T-cell (primary cell): ENCODE data around the gene ACKR3. TPM values are rescaled to one million over a fixed set of nuclear protein-coding genes. Genes with fewer than 3 reads are reported as not detected.

Experiments
- ATAC-seq, 4 experiments: fragments of 200-7000 bp in 3 of 4; fragments of 150-1000 bp in 1 of 4; cut with Tn5 transposase; replicated peaks in 1 of 4; 1 replicate in 3 of 4; 2 replicates in 1 of 4; pipeline ENCODE4 v1.10.0; 2021; ENCODE audit warnings: moderate library complexity in 3 of 4, mild to moderate bottlenecking in 2 of 4, moderate number of reproducible peaks in 1 of 4
- CTCF ChIA-PET, 2 donors: fragments of 300-600 bp; sonication (Branson Sonifier 250); formaldehyde crosslinking; loops; one replicate each; lab custom pipeline; 2022; ENCODE audit warnings: antibody characterized with exemption in 2 of 2; lab: Charles Lee
- POLR2A ChIA-PET, 2 donors: fragments of 300-600 bp; sonication (Branson Sonifier 250); formaldehyde crosslinking; loops; one replicate each; lab custom pipeline; 2022; ENCODE audit warnings: antibody characterized with exemption in 2 of 2; lab: Charles Lee
- DNase-seq, 35 experiments: peaks; one replicate each; pipeline versions ENCODE4 v3.0.0 to v3.0.0-alpha.2; 2013 to 2023
- H3K27ac ChIP-seq: one replicate; pipeline ENCODE4 v1.5.1; 2013; ENCODE audit warnings: low read length
- H3K27me3 ChIP-seq, 2 experiments: replicated peaks in 1 of 2; 1 replicate in 1 of 2; 2 replicates in 1 of 2; pipeline versions ENCODE4 v1.6.1 to v1.7.0; 2013; ENCODE audit warnings: low read length in 1 of 2, mixed read lengths in 1 of 2; ENCODE audit not compliant: control insufficient read depth in 2 of 2, insufficient read depth in 2 of 2; ENCODE audit errors: extremely low read depth in 1 of 2
- H3K36me3 ChIP-seq, 2 donors: 1 replicate in 1 of 2; 2 replicates in 1 of 2; pipeline versions ENCODE4 v1.6.1 to v1.7.0; 2013; ENCODE audit warnings: low read length in 1 of 2; ENCODE audit not compliant: control insufficient read depth in 2 of 2, insufficient read depth in 1 of 2; ENCODE audit errors: extremely low read depth in 1 of 2
- H3K4me1 ChIP-seq, 2 experiments: 1 replicate in 1 of 2; 2 replicates in 1 of 2; pipeline versions ENCODE4 v1.6.1 to v1.7.0; 2013; ENCODE audit warnings: low read length in 2 of 2, mixed read lengths in 1 of 2; ENCODE audit not compliant: insufficient read depth in 2 of 2, control insufficient read depth in 1 of 2; ENCODE audit errors: extremely low read depth in 1 of 2
- H3K4me3 ChIP-seq, 2 donors: 1 replicate in 1 of 2; 2 replicates in 1 of 2; pipeline versions ENCODE4 v1.5.1 to v1.7.0; 2013; ENCODE audit warnings: mild to moderate bottlenecking in 2 of 2, low read length in 1 of 2, moderate library complexity in 1 of 2; ENCODE audit not compliant: control insufficient read depth in 1 of 2; ENCODE audit errors: extremely low read depth in 1 of 2
- H3K9me3 ChIP-seq: 2 replicates; pipeline ENCODE4 v1.7.0; 2013
- H3K27ac Mint-ChIP-seq, 2 donors: one replicate each; pipeline ENCODE4 v1.8.0; 2020 to 2021; ENCODE audit warnings: mild to moderate bottlenecking in 2 of 2, mixed read lengths in 2 of 2
- H3K27me3 Mint-ChIP-seq, 2 donors: one replicate each; pipeline ENCODE4 v1.8.0; 2021 to 2022; ENCODE audit warnings: mixed read lengths in 2 of 2
- H3K36me3 Mint-ChIP-seq: one replicate; pipeline ENCODE4 v1.8.0; 2021; ENCODE audit warnings: mixed read lengths
- H3K4me1 Mint-ChIP-seq, 3 donors: one replicate each; pipeline ENCODE4 v1.8.0; 2020 to 2022; ENCODE audit warnings: mixed read lengths in 3 of 3, mild to moderate bottlenecking in 1 of 3
- H3K4me3 Mint-ChIP-seq, 3 donors: one replicate each; pipeline ENCODE4 v1.8.0; 2020 to 2022; ENCODE audit warnings: mild to moderate bottlenecking in 3 of 3, mixed read lengths in 3 of 3, moderate library complexity in 3 of 3
- H3K9me3 Mint-ChIP-seq, 3 donors: one replicate each; pipeline ENCODE4 v1.8.0; 2020 to 2022; ENCODE audit warnings: mixed read lengths in 3 of 3
- WGBS: methylation state at CpG from one replicate; pipeline ENCODE4 v1.1.5; 2013; ENCODE audit warnings: missing lambda C conversion rate; ENCODE audit not compliant: insufficient coverage; 5-methylcytosine and 5-hydroxymethylcytosine counted together
- total RNA-seq, 35 experiments: library from RNA in 6 of 35; stranded (reverse) in 6 of 35; fragments of 120-200 nt in 1 of 35; gene quantifications; one replicate each; pipeline versions ENCODE4 v1.2.1 to v1.2.4 and lab custom pipeline; 2013 to 2026

The ACKR3 gene
- total RNA-seq, 5 donors from 2014 or later (not counting 1 experiment from before 2014, with no cell fraction given): 3.3 to 6.9 (median 4.5) TPM

- Histone ChIP-seq H3K36me3 (no peaks in the 10 kb centered on the region), H3K4me3 (no peak overlapping the region), H3K27me3 (peaks cover 0 to 43% of the 10 kb centered on the region in 2 experiments), H3K9me3 (no peaks in the 10 kb centered on the region), H3K27ac (no peak overlapping the region), H3K4me1 (peaks cover 0 to 23% of the 10 kb centered on the region in 2 experiments)
- POLR2A ChIA-PET: no interaction called here
- no peaks in the 10 kb centered on the region for H3K36me3 Mint-ChIP-seq
- ATAC-seq: no peak
- CTCF ChIA-PET: no interaction called here
- DNase-seq: no peak
- WGBS: 51% methylated on average over 4 of the region's 13 CpGs
- no peaks in the 10 kb centered on the region for H3K9me3 Mint-ChIP-seq
- no peak overlapping the region for H3K27ac Mint-ChIP-seq
- H3K4me3 Mint-ChIP-seq: no peak overlapping the region
- H3K27me3 Mint-ChIP-seq: peaks cover 31 to 37% of the 10 kb centered on the region in 2 donors
- peaks cover 0 to 8% (median 7%) of the 10 kb centered on the region in 3 donors for H3K4me1 Mint-ChIP-seq
These were observed 35.7 kb downstream of the ACKR3 start for GRCh38 chr2:236605345-236605734.

- H3K4me1 ChIP-seq: peaks cover 0 to 23% of the 10 kb centered on the region in 2 experiments
- H3K4me3 ChIP-seq: no peak overlapping the region
- peaks cover 0 to 8% (median 7%) of the 10 kb centered on the region in 3 donors for H3K4me1 Mint-ChIP-seq
- peaks cover 27 to 37% of the 10 kb centered on the region in 2 donors for H3K27me3 Mint-ChIP-seq
- H3K27ac Mint-ChIP-seq: no peak overlapping the region
- H3K27me3 ChIP-seq: peaks cover 0 to 43% of the 10 kb centered on the region in 2 experiments
- no peak for DNase-seq
- no peaks in the 10 kb centered on the region for H3K36me3 ChIP-seq
- no peaks in the 10 kb centered on the region for H3K9me3 Mint-ChIP-seq
- no peak overlapping the region for H3K27ac ChIP-seq
- H3K36me3 Mint-ChIP-seq: no peaks in the 10 kb centered on the region
- no peaks in the 10 kb centered on the region for H3K9me3 ChIP-seq
- POLR2A ChIA-PET: no interaction called here
- ATAC-seq: no peak
- 73% methylated on average over 10 of the region's 10 CpGs for WGBS
- CTCF ChIA-PET: no interaction called here
- H3K4me3 Mint-ChIP-seq: no peak overlapping the region
These were observed 36.4 kb downstream of the ACKR3 start for GRCh38 chr2:236606023-236606422.

GRCh38 chr2:236607471-236608187, 38.0 kb downstream of the ACKR3 start:
- Histone ChIP-seq H3K27me3 (peaks cover 0 to 43% of the 10 kb centered on the region in 2 experiments), H3K27ac (no peak overlapping the region), H3K36me3 (no peaks in the 10 kb centered on the region), H3K4me1 (peaks cover 0 to 23% of the 10 kb centered on the region in 2 experiments), H3K9me3 (no peaks in the 10 kb centered on the region), H3K4me3 (no peak overlapping the region)
- Mint-ChIP-seq H3K9me3 (no peaks in the 10 kb centered on the region), H3K4me1 (peaks cover 0 to 8% (median 7%) of the 10 kb centered on the region in 3 donors), H3K4me3 (no peak overlapping the region), H3K36me3 (no peaks in the 10 kb centered on the region), H3K27ac (no peak overlapping the region), H3K27me3 (peaks cover 25 to 37% of the 10 kb centered on the region in 2 donors)
- no peak for ATAC-seq
- DNase-seq: peak in 15 of 35 experiments; percentile 3 to 45 (median 21)
- CTCF ChIA-PET: no interaction called here
- POLR2A ChIA-PET: no interaction called here
- WGBS: 65% methylated on average over 5 of the region's 9 CpGs

- peaks cover 24 to 37% of the 10 kb centered on the region in 2 donors for H3K27me3 Mint-ChIP-seq
- WGBS: 92% methylated on average over 2 of the region's 3 CpGs
- H3K9me3 ChIP-seq: no peaks in the 10 kb centered on the region
- H3K36me3 Mint-ChIP-seq: no peaks in the 10 kb centered on the region
- H3K27me3 ChIP-seq: peaks cover 0 to 43% of the 10 kb centered on the region in 2 experiments
- no peaks in the 10 kb centered on the region for H3K36me3 ChIP-seq
- no peaks in the 10 kb centered on the region for H3K9me3 Mint-ChIP-seq
- DNase-seq (no peak), ATAC-seq (no peak)
- H3K4me1 ChIP-seq: peaks cover 0 to 23% of the 10 kb centered on the region in 2 experiments
- ChIA-PET POLR2A (no interaction called here), CTCF (no interaction called here)
- no peak overlapping the region for H3K27ac ChIP-seq
- no peak overlapping the region for H3K4me3 Mint-ChIP-seq
- peaks cover 0 to 8% (median 7%) of the 10 kb centered on the region in 3 donors for H3K4me1 Mint-ChIP-seq
- H3K27ac Mint-ChIP-seq: no peak overlapping the region
- H3K4me3 ChIP-seq: no peak overlapping the region
These were observed 38.5 kb downstream of the ACKR3 start for GRCh38 chr2:236608188-236608525.

- 94% methylated on average over 3 of the region's 3 CpGs for WGBS
- Histone ChIP-seq H3K9me3 (no peaks in the 10 kb centered on the region), H3K27ac (no peak overlapping the region), H3K27me3 (peaks cover 0 to 40% of the 10 kb centered on the region in 2 experiments), H3K4me1 (peaks cover 0 to 23% of the 10 kb centered on the region in 2 experiments), H3K36me3 (no peaks in the 10 kb centered on the region), H3K4me3 (no peak overlapping the region)
- no peak overlapping the region for H3K4me3 Mint-ChIP-seq
- no peak for DNase-seq
- peaks cover 0 to 8% (median 7%) of the 10 kb centered on the region in 3 donors for H3K4me1 Mint-ChIP-seq
- peaks cover 24 to 39% of the 10 kb centered on the region in 2 donors for H3K27me3 Mint-ChIP-seq
- CTCF ChIA-PET: no interaction called here
- H3K27ac Mint-ChIP-seq: no peak overlapping the region
- no peak for ATAC-seq
- POLR2A ChIA-PET: no interaction called here
- no peaks in the 10 kb centered on the region for H3K36me3 Mint-ChIP-seq
- no peaks in the 10 kb centered on the region for H3K9me3 Mint-ChIP-seq
These were observed 39.1 kb downstream of the ACKR3 start for GRCh38 chr2:236608710-236609109.

- Mint-ChIP-seq H3K36me3 (no peaks in the 10 kb centered on the region), H3K27me3 (peaks cover 6 to 23% of the 10 kb centered on the region in 2 donors)
- H3K27me3 ChIP-seq: peaks cover 0 to 33% of the 10 kb centered on the region in 2 experiments
These were observed 41.6 kb downstream of the ACKR3 start for GRCh38 chr2:236610991-236611821.

More at GRCh38 chr2:236610991-236611821, 41.6 kb downstream of the ACKR3 start:
- WGBS: 71% methylated on average over 6 of the region's 8 CpGs
- no peak overlapping the region for H3K4me3 Mint-ChIP-seq
- H3K9me3 ChIP-seq: no peaks in the 10 kb centered on the region
- ChIA-PET POLR2A (no interaction called here), CTCF (no interaction called here)
- DNase-seq: no peak
- H3K4me1 Mint-ChIP-seq: no peaks in the 10 kb centered on the region
- no peak overlapping the region for H3K27ac ChIP-seq
- H3K4me1 ChIP-seq: peaks cover 0 to 20% of the 10 kb centered on the region in 2 experiments
- no peaks in the 10 kb centered on the region for H3K36me3 ChIP-seq
- no peak for ATAC-seq
- no peaks in the 10 kb centered on the region for H3K9me3 Mint-ChIP-seq
- no peak overlapping the region for H3K4me3 ChIP-seq
- no peak overlapping the region for H3K27ac Mint-ChIP-seq
